Tibial nerve (tissue), 4 donors: Measurements from ENCODE around the gene AIFM1.

Experiments used
- EP300 ChIP-seq, 2 donors: sonication (generic); formaldehyde crosslinking; IDR thresholded peaks; one replicate each; pipeline ENCODE4 v1.6.1; 2017; ENCODE audit warnings: antibody characterized with exemption in 2 of 2, mild to moderate bottlenecking in 1 of 2
- POLR2A ChIP-seq, 2 donors: fragments of 450-650 bp; IDR thresholded peaks; one replicate each; pipeline ENCODE4 v1.6.1; 2017; ENCODE audit warnings: antibody characterized with exemption in 2 of 2, mild to moderate bottlenecking in 2 of 2, moderate library complexity in 2 of 2
- TF ChIP-seq, protein P1 (sequence below), 5 experiments: fragments of 200-600 bp in 3 of 5; fragments of 450-650 bp in 2 of 5; sonication (generic) in 3 of 5; IDR thresholded peaks; one replicate each; pipeline ENCODE4 v1.5.1; 2016 to 2019; ENCODE audit warnings: antibody characterized with exemption in 5 of 5, mild to moderate bottlenecking in 3 of 5, moderate library complexity in 2 of 5

DNA sequence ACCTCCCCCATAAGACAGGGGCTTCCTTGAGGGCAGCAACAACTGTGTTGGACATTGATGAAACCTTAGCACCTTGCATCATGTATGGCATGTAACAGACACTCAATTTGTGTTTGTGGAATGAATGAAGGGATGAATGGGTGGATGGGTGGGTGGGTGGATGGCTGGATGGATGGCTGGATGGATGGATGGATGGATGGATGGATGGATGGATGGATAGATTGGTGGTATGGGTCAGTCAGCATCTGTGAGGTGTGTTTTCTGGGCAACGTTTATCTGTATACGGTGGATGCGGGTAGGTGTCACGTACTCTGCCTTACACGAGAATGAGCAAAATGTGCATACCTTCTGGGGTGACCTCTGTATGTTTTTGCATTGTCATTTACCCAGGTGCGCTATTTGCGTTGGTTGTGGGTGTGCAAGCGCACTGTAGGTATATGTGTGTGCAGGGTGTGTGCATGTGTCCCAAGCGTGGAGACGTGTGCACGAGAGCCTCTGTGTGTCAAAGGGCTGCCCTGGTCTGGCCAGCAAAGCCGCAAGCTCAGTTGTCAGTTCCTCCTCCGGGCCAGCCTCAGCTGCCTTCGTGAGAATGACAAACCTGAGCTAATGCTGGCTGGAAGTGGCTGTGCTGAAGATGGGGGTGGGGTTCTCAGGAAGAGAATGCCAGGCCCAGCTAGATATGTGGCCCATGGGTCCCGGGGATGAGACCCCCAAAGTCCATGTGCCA lies 81.8 kb downstream of the AIFM1 start:
- TF ChIP-seq, protein P1, sequence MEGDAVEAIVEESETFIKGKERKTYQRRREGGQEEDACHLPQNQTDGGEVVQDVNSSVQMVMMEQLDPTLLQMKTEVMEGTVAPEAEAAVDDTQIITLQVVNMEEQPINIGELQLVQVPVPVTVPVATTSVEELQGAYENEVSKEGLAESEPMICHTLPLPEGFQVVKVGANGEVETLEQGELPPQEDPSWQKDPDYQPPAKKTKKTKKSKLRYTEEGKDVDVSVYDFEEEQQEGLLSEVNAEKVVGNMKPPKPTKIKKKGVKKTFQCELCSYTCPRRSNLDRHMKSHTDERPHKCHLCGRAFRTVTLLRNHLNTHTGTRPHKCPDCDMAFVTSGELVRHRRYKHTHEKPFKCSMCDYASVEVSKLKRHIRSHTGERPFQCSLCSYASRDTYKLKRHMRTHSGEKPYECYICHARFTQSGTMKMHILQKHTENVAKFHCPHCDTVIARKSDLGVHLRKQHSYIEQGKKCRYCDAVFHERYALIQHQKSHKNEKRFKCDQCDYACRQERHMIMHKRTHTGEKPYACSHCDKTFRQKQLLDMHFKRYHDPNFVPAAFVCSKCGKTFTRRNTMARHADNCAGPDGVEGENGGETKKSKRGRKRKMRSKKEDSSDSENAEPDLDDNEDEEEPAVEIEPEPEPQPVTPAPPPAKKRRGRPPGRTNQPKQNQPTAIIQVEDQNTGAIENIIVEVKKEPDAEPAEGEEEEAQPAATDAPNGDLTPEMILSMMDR (IDR thresholded peaks at IDR 0.05) = no peak
- no peak for TF ChIP-seq POLR2A (IDR thresholded peaks at IDR 0.05)
- TF ChIP-seq EP300 (IDR thresholded peaks at IDR 0.05) = no peak
